CD14-positive monocyte (primary cell): ENCODE measurements around the gene FOXO1. TPM values are rescaled to one million over a fixed set of nuclear protein-coding genes. Genes with fewer than 3 reads are reported as not detected.

Source experiments
- DNase-seq, 3 donors: peaks; one replicate each; pipeline ENCODE4 v3.0.0-alpha.2; 2011 to 2022
- H2AFZ ChIP-seq: 2 replicates; pipeline ENCODE4 v1.6.0; 2012; ENCODE audit warnings: mild to moderate bottlenecking, low read depth, low read length, inconsistent platforms; ENCODE audit not compliant: insufficient read depth, poor library complexity, severe bottlenecking
- H3K27ac ChIP-seq, 2 donors: 1 replicate in 1 of 2; 2 replicates in 1 of 2; pipeline ENCODE4 v1.5.1; 2012 to 2013; ENCODE audit warnings: low read length in 2 of 2, control low read depth in 1 of 2, inconsistent platforms in 1 of 2, low read depth in 1 of 2, mild to moderate bottlenecking in 1 of 2
- H3K27me3 ChIP-seq, 2 donors: one replicate each; pipeline versions ENCODE4 v1.6.0 to v1.6.1; 2011 to 2013; ENCODE audit warnings: low read length in 2 of 2; ENCODE audit not compliant: control insufficient read depth in 2 of 2, insufficient read depth in 2 of 2
- H3K36me3 ChIP-seq, 2 donors: replicated peaks in 1 of 2; 1 replicate in 1 of 2; 2 replicates in 1 of 2; pipeline versions ENCODE4 v1.5.1 to v1.6.1; 2012 to 2013; ENCODE audit warnings: low read length in 2 of 2, control low read depth in 1 of 2, inconsistent platforms in 1 of 2, mild to moderate bottlenecking in 1 of 2; ENCODE audit not compliant: insufficient read depth in 2 of 2, control insufficient read depth in 1 of 2
- H3K4me1 ChIP-seq, 2 donors: 1 replicate in 1 of 2; 2 replicates in 1 of 2; pipeline versions ENCODE4 v1.5.1 to v1.6.1; 2012 to 2013; ENCODE audit warnings: low read length in 2 of 2, control low read depth in 1 of 2, inconsistent platforms in 1 of 2, mild to moderate bottlenecking in 1 of 2, moderate library complexity in 1 of 2; ENCODE audit not compliant: insufficient read depth in 2 of 2, control insufficient read depth in 1 of 2
- H3K4me2 ChIP-seq: replicated peaks from 2 replicates; pipeline ENCODE3; 2012; ENCODE audit warnings: low read length, moderate library complexity, mild to moderate bottlenecking; ENCODE audit not compliant: poor library complexity, severe bottlenecking; ENCODE audit errors: extremely low read depth
- H3K4me3 ChIP-seq, 3 experiments: fragments of 200-600 bp in 1 of 3; sonication (generic) in 1 of 3; replicated peaks in 1 of 3; 1 replicate in 2 of 3; 2 replicates in 1 of 3; pipeline ENCODE4 v1.5.1; 2011 to 2013; ENCODE audit warnings: low read length in 3 of 3, mild to moderate bottlenecking in 3 of 3, control low read depth in 2 of 3, low read depth in 2 of 3, inconsistent platforms in 1 of 3, moderate library complexity in 1 of 3
- H3K79me2 ChIP-seq: 2 replicates; pipeline ENCODE4 v1.6.0; 2012; ENCODE audit warnings: mild to moderate bottlenecking, control low read depth, inconsistent platforms, low read length, moderate library complexity; ENCODE audit not compliant: insufficient read depth
- H3K9ac ChIP-seq: 2 replicates; pipeline ENCODE4 v1.6.0; 2017; ENCODE audit warnings: low read length, mild to moderate bottlenecking; ENCODE audit not compliant: insufficient read depth, poor library complexity, severe bottlenecking
- H3K9me3 ChIP-seq, 2 donors: replicated peaks in 1 of 2; 1 replicate in 1 of 2; 2 replicates in 1 of 2; pipeline versions ENCODE4 v1.5.1 to v1.6.1; 2012 to 2013; ENCODE audit warnings: low read length in 2 of 2, control low read depth in 1 of 2; ENCODE audit not compliant: control insufficient read depth in 1 of 2, insufficient read depth in 1 of 2
- H4K20me1 ChIP-seq: 2 replicates; pipeline ENCODE4 v1.6.0; 2012; ENCODE audit warnings: mild to moderate bottlenecking, low read length, control low read depth, moderate library complexity; ENCODE audit not compliant: insufficient read depth
- H3K27ac Mint-ChIP-seq, 7 donors: one replicate each; pipeline ENCODE4 v1.8.0; 2020; ENCODE audit warnings: mild to moderate bottlenecking in 7 of 7, mixed read lengths in 7 of 7, moderate library complexity in 6 of 7, inconsistent platforms in 2 of 7
- H3K27me3 Mint-ChIP-seq, 3 donors: one replicate each; pipeline ENCODE4 v1.8.0; 2021 to 2022; ENCODE audit warnings: low read depth in 3 of 3, mild to moderate bottlenecking in 3 of 3, mixed read lengths in 3 of 3, moderate library complexity in 3 of 3, inconsistent platforms in 1 of 3
- H3K36me3 Mint-ChIP-seq, 2 donors: one replicate each; pipeline ENCODE4 v1.8.0; 2020; ENCODE audit warnings: mixed read lengths in 2 of 2, inconsistent platforms in 1 of 2, mild to moderate bottlenecking in 1 of 2
- H3K4me1 Mint-ChIP-seq: one replicate; pipeline ENCODE4 v1.8.0; 2020; ENCODE audit warnings: mild to moderate bottlenecking, mixed read lengths
- H3K4me3 Mint-ChIP-seq, 2 donors: one replicate each; pipeline ENCODE4 v1.8.0; 2020; ENCODE audit warnings: mild to moderate bottlenecking in 2 of 2, mixed read lengths in 2 of 2, moderate library complexity in 1 of 2
- H3K9me3 Mint-ChIP-seq, 7 donors: one replicate each; pipeline ENCODE4 v1.8.0; 2020 to 2022; ENCODE audit warnings: mixed read lengths in 7 of 7, mild to moderate bottlenecking in 6 of 7, moderate library complexity in 6 of 7, inconsistent platforms in 2 of 7
- CTCF ChIP-seq: fragments of 200-600 bp; IDR thresholded peaks from one replicate; pipeline ENCODE4 v1.8.0; 2022; ENCODE audit warnings: antibody characterized with exemption, mild to moderate bottlenecking
- WGBS: methylation state at CpG from one replicate; pipeline ENCODE4 v1.1.5; 2013; ENCODE audit warnings: missing lambda C conversion rate; ENCODE audit not compliant: insufficient coverage; 5-methylcytosine and 5-hydroxymethylcytosine counted together
- intact Hi-C, 2 donors: fragments of 100-400 bp; cut with micrococcal nuclease; formaldehyde crosslinking; loops; one replicate each; pipeline versions ENCODE4 v1.15.0 to v1.15.1; 2023
- polyA plus RNA-seq, 3 donors: library from polyadenylated mRNA; depleted of rRNA in 1 of 3; unstranded in 2 of 3; stranded (reverse) in 1 of 3; fragments of 300-500 nt in 2 of 3; fragments of >200 nt in 1 of 3; fragmentation: Illumina TruSeq in 2 of 3; gene quantifications; 1 replicate in 2 of 3; 2 replicates in 1 of 3; pipeline ENCODE4 v1.2.3, GENCODE V29; 2012 to 2021

FOXO1 gene
- polyA plus RNA-seq, 3 donors: 3.1 to 11.3 (median 8.0) TPM

GRCh38 chr13:40652588-40652940 lies 13.9 kb downstream of the FOXO1 start:
- TF ChIP-seq CTCF: no peak
- WGBS: no CpG with 5 or more reads among the region's 2 CpGs
- H4K20me1 ChIP-seq: peaks cover 97% of the 10 kb centered on the region
- H2AFZ ChIP-seq: no peak overlapping the region
- no peaks in the 10 kb centered on the region for H3K27me3 ChIP-seq
- peaks cover 16 to 32% of the 10 kb centered on the region in 2 donors for H3K4me1 ChIP-seq
- H3K9ac ChIP-seq: no peak overlapping the region
- H3K4me2 ChIP-seq: no peak overlapping the region
- H3K9me3 ChIP-seq: no peaks in the 10 kb centered on the region
- Mint-ChIP-seq H3K27me3 (peaks cover 0 to 2% (median 1%) of the 10 kb centered on the region in 3 donors), H3K27ac (no peak overlapping the region), H3K36me3 (peaks cover 0 to 2% of the 10 kb centered on the region in 2 donors), H3K4me1 (peaks cover 55% of the 10 kb centered on the region), H3K9me3 (no peaks in the 10 kb centered on the region), H3K4me3 (no peak overlapping the region)
- no peak overlapping the region for H3K27ac ChIP-seq
- peaks cover 39% of the 10 kb centered on the region for H3K79me2 ChIP-seq
- H3K4me3 ChIP-seq: no peak overlapping the region
- intact Hi-C loops: loop anchor here in 1 of 2 donors (5.0 kb wide), 1 partner anchor 35 kb away; no protein-coding TSS in a partner anchor
- DNase-seq: no peak
- no peaks in the 10 kb centered on the region for H3K36me3 ChIP-seq

- DNase-seq: no peak
- H3K4me2 ChIP-seq: no peak overlapping the region
- no peak overlapping the region for H3K27ac ChIP-seq
- H3K4me3 ChIP-seq: no peak overlapping the region
- no peaks in the 10 kb centered on the region for H3K27me3 ChIP-seq
- H3K9me3 ChIP-seq: no peaks in the 10 kb centered on the region
- intact Hi-C loops: loop anchor here in 1 of 2 donors (5.0 kb wide), 1 partner anchor 35 kb away; no protein-coding TSS in a partner anchor
- Mint-ChIP-seq H3K27ac (no peak overlapping the region), H3K36me3 (peaks cover 0 to 2% of the 10 kb centered on the region in 2 donors), H3K9me3 (no peaks in the 10 kb centered on the region), H3K4me1 (peaks cover 52% of the 10 kb centered on the region), H3K4me3 (no peak overlapping the region), H3K27me3 (peaks cover 0 to 2% (median 1%) of the 10 kb centered on the region in 3 donors)
- H3K36me3 ChIP-seq: no peaks in the 10 kb centered on the region
- H4K20me1 ChIP-seq: peaks cover 97% of the 10 kb centered on the region
- peaks cover 16 to 27% of the 10 kb centered on the region in 2 donors for H3K4me1 ChIP-seq
- TF ChIP-seq CTCF: no peak
- H2AFZ ChIP-seq: no peak overlapping the region
- H3K79me2 ChIP-seq: peaks cover 43% of the 10 kb centered on the region
- H3K9ac ChIP-seq: no peak overlapping the region
- WGBS: 97% methylated on average over 5 of the region's 14 CpGs
Measured at GRCh38 chr13:40651866-40652587, 14.4 kb downstream of the FOXO1 start.
